ENCODE results near the gene BSDC1.

BSDC1 gene

DNA sequence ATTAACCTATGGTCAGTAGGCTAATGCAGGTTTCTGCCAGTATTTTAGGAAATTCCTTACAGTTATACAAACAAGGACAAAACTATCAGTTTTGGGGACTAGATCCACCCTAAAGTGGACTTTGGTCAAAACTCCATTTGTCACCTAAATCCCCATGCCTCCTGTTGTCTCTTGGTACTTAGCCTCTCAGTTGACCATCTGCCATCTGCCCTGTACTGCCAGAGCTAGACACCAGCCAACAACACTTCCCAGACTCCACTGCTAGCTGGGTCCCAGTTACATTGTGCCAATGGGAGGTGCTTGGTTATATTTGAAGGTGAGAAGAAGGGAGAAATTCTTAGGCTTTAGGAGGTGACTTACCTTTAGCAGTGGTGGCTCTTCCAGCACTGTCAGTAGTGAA, 17.0 kb upstream of the BSDC1 start:
- TF ChIP-seq, protein P1, sequence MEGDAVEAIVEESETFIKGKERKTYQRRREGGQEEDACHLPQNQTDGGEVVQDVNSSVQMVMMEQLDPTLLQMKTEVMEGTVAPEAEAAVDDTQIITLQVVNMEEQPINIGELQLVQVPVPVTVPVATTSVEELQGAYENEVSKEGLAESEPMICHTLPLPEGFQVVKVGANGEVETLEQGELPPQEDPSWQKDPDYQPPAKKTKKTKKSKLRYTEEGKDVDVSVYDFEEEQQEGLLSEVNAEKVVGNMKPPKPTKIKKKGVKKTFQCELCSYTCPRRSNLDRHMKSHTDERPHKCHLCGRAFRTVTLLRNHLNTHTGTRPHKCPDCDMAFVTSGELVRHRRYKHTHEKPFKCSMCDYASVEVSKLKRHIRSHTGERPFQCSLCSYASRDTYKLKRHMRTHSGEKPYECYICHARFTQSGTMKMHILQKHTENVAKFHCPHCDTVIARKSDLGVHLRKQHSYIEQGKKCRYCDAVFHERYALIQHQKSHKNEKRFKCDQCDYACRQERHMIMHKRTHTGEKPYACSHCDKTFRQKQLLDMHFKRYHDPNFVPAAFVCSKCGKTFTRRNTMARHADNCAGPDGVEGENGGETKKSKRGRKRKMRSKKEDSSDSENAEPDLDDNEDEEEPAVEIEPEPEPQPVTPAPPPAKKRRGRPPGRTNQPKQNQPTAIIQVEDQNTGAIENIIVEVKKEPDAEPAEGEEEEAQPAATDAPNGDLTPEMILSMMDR (IDR thresholded peaks at IDR 0.05; ENCODE audit: borderline replicate concordance, extremely low read depth, low read length, poor library complexity, severe bottlenecking) = no peak
- TF ChIP-seq EZH2 (IDR thresholded peaks at IDR 0.05; ENCODE audit: borderline replicate concordance, low read depth, low read length, severe bottlenecking) = no peak
- DNase-seq = no peak
- Histone ChIP-seq H3K36me3 (ENCODE audit: insufficient read depth, low read length) (no peaks in the 10 kb centered on the region), H3K9ac (ENCODE audit: low read depth, low read length) (no peak overlapping the region), H2AFZ (ENCODE audit: low read depth, low read length) (no peak overlapping the region), H3K4me2 (ENCODE audit: insufficient read depth, low read length) (no peak overlapping the region), H3K27me3 (ENCODE audit: insufficient read depth, low read length, poor library complexity) (no peaks in the 10 kb centered on the region), H3K4me3 (ENCODE audit: low read depth in 1 of 2, low read length in 2 of 2) (no peak overlapping the region), H3K4me1 (ENCODE audit: insufficient read depth, low read length) (0 out of 2 replicates have a peak, but pooled peaks cover 2% of the 10 kb centered on the region), H4K20me1 (ENCODE audit: insufficient read depth, low read length) (no peaks in the 10 kb centered on the region), H3K9me3 (ENCODE audit: insufficient read depth, low read length, severe bottlenecking) (peaks cover 9% of the 10 kb centered on the region), H3K27ac (ENCODE audit: low read length) (no peak overlapping the region), H3K79me2 (ENCODE audit: insufficient read depth, low read length) (no peaks in the 10 kb centered on the region)
- no peak for ATAC-seq (ENCODE audit: insufficient read depth, low read depth)

DNA sequence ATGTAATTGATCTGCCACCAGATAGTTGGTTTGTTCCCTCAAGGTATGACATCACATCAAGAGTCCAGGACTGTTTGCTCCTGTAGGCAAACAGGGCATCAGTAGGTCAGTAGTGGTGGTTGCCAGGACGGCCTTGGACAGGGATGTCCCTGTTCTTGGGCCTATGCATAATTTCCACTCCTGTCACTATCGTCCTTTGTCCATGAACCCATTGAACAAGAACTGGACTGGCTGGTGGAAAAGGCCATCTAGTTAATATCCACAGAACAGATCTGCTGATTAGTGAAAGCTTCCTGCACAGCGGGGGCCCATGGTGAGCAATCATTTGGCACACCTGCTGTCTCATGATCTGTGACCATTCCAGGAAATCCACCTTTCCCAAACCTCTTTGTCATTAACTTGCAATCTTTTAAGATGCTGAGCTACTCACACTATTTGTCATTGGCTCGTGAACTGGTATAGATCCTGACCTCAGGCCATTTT, 12.4 kb upstream of the BSDC1 start:
- no peaks in the 10 kb centered on the region for H3K4me1 ChIP-seq (ENCODE audit: insufficient read depth, low read length)
- H3K9ac ChIP-seq (ENCODE audit: low read depth, low read length) = no peak overlapping the region
- H3K27me3 ChIP-seq (ENCODE audit: insufficient read depth, low read length, poor library complexity) = no peaks in the 10 kb centered on the region
- ATAC-seq (ENCODE audit: insufficient read depth, low read depth) (no peak), DNase-seq (no peak)
- no peaks in the 10 kb centered on the region for H3K36me3 ChIP-seq (ENCODE audit: insufficient read depth, low read length)
- H2AFZ ChIP-seq (ENCODE audit: low read depth, low read length) = no peak overlapping the region
- H3K4me2 ChIP-seq (ENCODE audit: insufficient read depth, low read length) = no peak overlapping the region
- no peak overlapping the region for H3K4me3 ChIP-seq (ENCODE audit: low read depth in 1 of 2, low read length in 2 of 2)
- H3K27ac ChIP-seq (ENCODE audit: low read length) = no peak overlapping the region
- H3K79me2 ChIP-seq (ENCODE audit: insufficient read depth, low read length) = no peaks in the 10 kb centered on the region
- no peaks in the 10 kb centered on the region for H4K20me1 ChIP-seq (ENCODE audit: insufficient read depth, low read length)
- no peak for TF ChIP-seq EZH2 (IDR thresholded peaks at IDR 0.05; ENCODE audit: borderline replicate concordance, low read depth, low read length, severe bottlenecking)
- TF ChIP-seq, protein P1 (IDR thresholded peaks at IDR 0.05; ENCODE audit: borderline replicate concordance, extremely low read depth, low read length, poor library complexity, severe bottlenecking) = no peak
- no peaks in the 10 kb centered on the region for H3K9me3 ChIP-seq (ENCODE audit: insufficient read depth, low read length, severe bottlenecking)

DNA sequence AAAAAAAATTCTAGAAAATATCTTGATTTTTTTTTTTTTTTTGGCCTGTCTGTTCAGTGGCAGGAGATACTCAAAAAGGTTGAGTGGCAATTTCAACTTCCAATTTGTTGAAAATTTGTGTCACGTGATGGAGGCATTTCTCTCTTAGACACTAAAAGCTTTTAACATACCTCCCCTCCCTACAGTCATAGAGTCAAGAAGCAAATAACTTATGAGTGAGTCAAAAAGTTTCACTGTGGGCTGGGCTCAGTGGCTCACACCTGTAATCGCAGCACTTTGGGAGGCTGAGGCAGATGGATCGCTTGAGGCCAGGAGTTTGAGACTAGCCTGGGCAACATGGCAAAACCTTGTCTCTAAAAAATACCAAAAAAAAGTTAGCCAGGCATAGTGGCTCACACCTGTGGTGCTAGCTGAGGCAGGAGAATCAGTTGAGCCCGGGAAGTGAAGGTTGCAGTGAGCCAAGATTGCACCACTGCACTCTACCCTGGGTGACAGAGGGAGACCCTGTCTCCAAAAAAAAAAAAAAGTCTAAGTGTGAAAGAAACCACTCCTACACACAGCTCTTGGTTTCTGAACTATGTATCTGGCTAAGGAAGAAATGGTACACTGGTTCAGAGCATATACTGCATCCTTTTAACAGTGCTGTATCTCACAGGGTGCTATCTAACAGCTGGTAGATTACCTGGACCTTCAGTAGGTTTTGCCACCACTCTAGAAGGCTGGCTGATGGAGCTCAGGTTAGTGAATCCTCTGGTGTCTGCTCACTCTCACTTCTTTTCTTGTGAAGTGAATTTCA, 11.6 kb upstream of the BSDC1 start:
- no peak overlapping the region for H2AFZ ChIP-seq (ENCODE audit: low read depth, low read length)
- no peak for ATAC-seq (ENCODE audit: insufficient read depth, low read depth)

More for the DNA sequence above, 11.6 kb upstream of the BSDC1 start:
- Histone ChIP-seq H3K27me3 (ENCODE audit: insufficient read depth, low read length, poor library complexity) (no peaks in the 10 kb centered on the region), H3K27ac (ENCODE audit: low read length) (no peak overlapping the region), H4K20me1 (ENCODE audit: insufficient read depth, low read length) (no peaks in the 10 kb centered on the region), H3K79me2 (ENCODE audit: insufficient read depth, low read length) (no peaks in the 10 kb centered on the region), H3K4me1 (ENCODE audit: insufficient read depth, low read length) (peaks cover 4% of the 10 kb centered on the region), H3K36me3 (ENCODE audit: insufficient read depth, low read length) (no peaks in the 10 kb centered on the region), H3K9me3 (ENCODE audit: insufficient read depth, low read length, severe bottlenecking) (no peaks in the 10 kb centered on the region), H3K9ac (ENCODE audit: low read depth, low read length) (no peak overlapping the region), H3K4me3 (ENCODE audit: low read depth in 1 of 2, low read length in 2 of 2) (no peak overlapping the region), H3K4me2 (ENCODE audit: insufficient read depth, low read length) (no peak overlapping the region)
- no peak for DNase-seq
- TF ChIP-seq, protein P1 (IDR thresholded peaks at IDR 0.05; ENCODE audit: borderline replicate concordance, extremely low read depth, low read length, poor library complexity, severe bottlenecking) = no peak
- no peak for TF ChIP-seq EZH2 (IDR thresholded peaks at IDR 0.05; ENCODE audit: borderline replicate concordance, low read depth, low read length, severe bottlenecking)

All from DND-41 (cell line).